GM06990 (cell line): ENCODE results near the gene SOX13.

Experiments
- DNase-seq: peaks from one replicate; pipeline ENCODE4 v3.0.0-alpha.2; 2011; ENCODE audit not compliant: insufficient read length; ENCODE audit errors: extremely low read depth
- H3K27me3 ChIP-seq: replicated peaks from 2 replicates; pipeline ENCODE4 v1.6.0; 2011; ENCODE audit warnings: low read length; ENCODE audit not compliant: control insufficient read depth, insufficient read depth
- H3K36me3 ChIP-seq: 2 replicates; pipeline ENCODE4 v1.5.1; 2011; ENCODE audit warnings: low read length; ENCODE audit not compliant: control insufficient read depth, insufficient read depth
- H3K4me3 ChIP-seq: replicated peaks from 2 replicates; pipeline ENCODE4 v1.5.1; 2011; ENCODE audit warnings: low read depth, mild to moderate bottlenecking, control low read depth, low read length
- TF ChIP-seq, protein P1 (sequence below): IDR thresholded peaks from 2 replicates; pipeline ENCODE4 v1.5.1; 2011; ENCODE audit warnings: low read length, control low read depth, mild to moderate bottlenecking, inconsistent platforms; ENCODE audit not compliant: insufficient read depth, poor library complexity, severe bottlenecking

SOX13 gene

GRCh38 chr1:204169858-204170257 lies 96.9 kb downstream of the SOX13 start:
- Histone ChIP-seq H3K36me3 (no peaks in the 10 kb centered on the region), H3K27me3 (no peaks in the 10 kb centered on the region; the same call in 1 of the 2 replicates), H3K4me3 (no peak overlapping the region)
- DNase-seq: no peak
- TF ChIP-seq, protein P1, sequence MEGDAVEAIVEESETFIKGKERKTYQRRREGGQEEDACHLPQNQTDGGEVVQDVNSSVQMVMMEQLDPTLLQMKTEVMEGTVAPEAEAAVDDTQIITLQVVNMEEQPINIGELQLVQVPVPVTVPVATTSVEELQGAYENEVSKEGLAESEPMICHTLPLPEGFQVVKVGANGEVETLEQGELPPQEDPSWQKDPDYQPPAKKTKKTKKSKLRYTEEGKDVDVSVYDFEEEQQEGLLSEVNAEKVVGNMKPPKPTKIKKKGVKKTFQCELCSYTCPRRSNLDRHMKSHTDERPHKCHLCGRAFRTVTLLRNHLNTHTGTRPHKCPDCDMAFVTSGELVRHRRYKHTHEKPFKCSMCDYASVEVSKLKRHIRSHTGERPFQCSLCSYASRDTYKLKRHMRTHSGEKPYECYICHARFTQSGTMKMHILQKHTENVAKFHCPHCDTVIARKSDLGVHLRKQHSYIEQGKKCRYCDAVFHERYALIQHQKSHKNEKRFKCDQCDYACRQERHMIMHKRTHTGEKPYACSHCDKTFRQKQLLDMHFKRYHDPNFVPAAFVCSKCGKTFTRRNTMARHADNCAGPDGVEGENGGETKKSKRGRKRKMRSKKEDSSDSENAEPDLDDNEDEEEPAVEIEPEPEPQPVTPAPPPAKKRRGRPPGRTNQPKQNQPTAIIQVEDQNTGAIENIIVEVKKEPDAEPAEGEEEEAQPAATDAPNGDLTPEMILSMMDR: no peak

GRCh38 chr1:204170494-204171155 lies 97.7 kb downstream of the SOX13 start:
- DNase-seq: no peak
- no peaks in the 10 kb centered on the region for H3K36me3 ChIP-seq
- H3K4me3 ChIP-seq: no peak overlapping the region
- TF ChIP-seq, protein P1: no peak
- no peaks in the 10 kb centered on the region; the same call in 1 of the 2 replicates for H3K27me3 ChIP-seq

- TF ChIP-seq, protein P1: no peak
- DNase-seq: no peak
- Histone ChIP-seq H3K4me3 (no peak overlapping the region), H3K36me3 (no peaks in the 10 kb centered on the region), H3K27me3 (no peaks in the 10 kb centered on the region)
Observed at GRCh38 chr1:204171751-204172178, 98.8 kb downstream of the SOX13 start.

DNA sequence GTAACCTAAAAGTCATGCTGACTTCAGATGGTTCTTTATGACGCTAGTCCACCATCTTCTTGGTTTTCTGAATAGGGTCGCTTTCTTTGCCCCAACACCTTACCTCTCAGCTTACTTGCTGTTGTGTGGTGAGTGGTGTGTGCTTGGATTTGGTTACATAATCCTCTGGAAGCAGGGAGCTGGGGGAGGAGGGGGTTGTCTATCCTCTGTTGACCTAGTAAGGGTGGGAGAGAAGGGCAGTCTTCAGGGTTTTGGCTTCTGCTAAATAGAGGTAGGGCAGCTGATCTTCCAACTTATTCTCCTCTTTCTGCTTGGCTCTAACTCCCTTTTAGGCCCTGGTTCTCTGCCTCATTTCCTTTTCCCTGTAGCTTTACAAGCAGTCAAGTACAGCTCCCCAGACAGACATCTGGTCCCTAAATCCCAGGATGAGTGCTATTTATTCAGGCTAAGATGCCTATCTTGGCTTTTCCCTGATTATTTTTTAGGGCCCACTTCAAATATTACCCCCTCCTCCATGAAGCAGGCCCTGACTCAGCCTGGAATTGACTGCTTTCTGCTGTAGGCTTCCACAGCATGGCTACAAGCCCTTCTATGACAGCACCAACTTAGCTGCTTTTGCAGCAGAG lies 99.6 kb downstream of the SOX13 start:
- TF ChIP-seq, protein P1: no peak
- Histone ChIP-seq H3K4me3 (no peak overlapping the region), H3K36me3 (no peaks in the 10 kb centered on the region), H3K27me3 (no peaks in the 10 kb centered on the region)
- no peak for DNase-seq

GRCh38 chr1:204174958-204175357 lies 102.0 kb downstream of the SOX13 start:
- Histone ChIP-seq H3K27me3 (no peaks in the 10 kb centered on the region), H3K4me3 (no peak overlapping the region), H3K36me3 (no peaks in the 10 kb centered on the region)
- no peak for DNase-seq
- TF ChIP-seq, protein P1: no peak

- Histone ChIP-seq H3K36me3 (no peaks in the 10 kb centered on the region), H3K4me3 (no peak overlapping the region), H3K27me3 (no peaks in the 10 kb centered on the region; the same call in 1 of the 2 replicates)
- TF ChIP-seq, protein P1: no peak
- DNase-seq: no peak
Observed at GRCh38 chr1:204176049-204176448, 103.1 kb downstream of the SOX13 start.
